Measurements from ENCODE around the gene TRIM47. TPM values are rescaled to one million over a fixed set of nuclear protein-coding genes. Genes with fewer than 3 reads are reported as not detected.

The TRIM47 gene
- polyA plus RNA-seq, 6 donors from 2014 or later, result 0.97 to 2.2 (median 1.7) TPM; not detected in 1

DNA sequence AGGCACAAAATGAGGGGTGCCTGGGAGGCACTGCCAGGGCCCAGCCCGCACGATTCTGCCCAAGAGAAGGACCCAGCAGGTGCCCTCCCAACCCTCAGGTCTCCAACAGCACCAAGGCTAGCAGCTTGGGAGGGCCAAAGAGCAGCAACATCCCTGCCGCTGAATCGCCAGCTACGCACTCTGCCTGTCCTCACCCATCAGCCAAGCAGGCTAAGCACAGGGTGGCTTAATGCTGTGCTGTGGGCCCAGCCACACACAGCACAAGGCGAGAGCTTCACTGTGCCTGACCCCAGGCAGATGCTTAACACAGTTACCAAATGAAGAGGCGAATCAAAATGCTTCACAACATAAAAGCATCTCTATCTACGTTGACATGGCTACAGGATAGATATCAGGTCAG lies 36.9 kb upstream of the TRIM47 start:
- no peak for ATAC-seq (ENCODE audit: low read depth in 2 of 2)
- no peaks in the 10 kb centered on the region for H3K4me1 Mint-ChIP-seq
- H3K27me3 Mint-ChIP-seq, result no peaks in the 10 kb centered on the region
- H3K27ac Mint-ChIP-seq, result no peak overlapping the region
- DNase-seq, result no peak
- no peak overlapping the region for H3K4me3 Mint-ChIP-seq
- no peaks in the 10 kb centered on the region for H3K9me3 Mint-ChIP-seq
- H3K36me3 Mint-ChIP-seq, result no peaks in the 10 kb centered on the region

GRCh38 chr17:75914643-75915267 lies 36.4 kb upstream of the TRIM47 start:
- no peak overlapping the region for H3K27ac Mint-ChIP-seq
- H3K4me1 Mint-ChIP-seq, result no peaks in the 10 kb centered on the region
- no peaks in the 10 kb centered on the region for H3K36me3 Mint-ChIP-seq

DNA sequence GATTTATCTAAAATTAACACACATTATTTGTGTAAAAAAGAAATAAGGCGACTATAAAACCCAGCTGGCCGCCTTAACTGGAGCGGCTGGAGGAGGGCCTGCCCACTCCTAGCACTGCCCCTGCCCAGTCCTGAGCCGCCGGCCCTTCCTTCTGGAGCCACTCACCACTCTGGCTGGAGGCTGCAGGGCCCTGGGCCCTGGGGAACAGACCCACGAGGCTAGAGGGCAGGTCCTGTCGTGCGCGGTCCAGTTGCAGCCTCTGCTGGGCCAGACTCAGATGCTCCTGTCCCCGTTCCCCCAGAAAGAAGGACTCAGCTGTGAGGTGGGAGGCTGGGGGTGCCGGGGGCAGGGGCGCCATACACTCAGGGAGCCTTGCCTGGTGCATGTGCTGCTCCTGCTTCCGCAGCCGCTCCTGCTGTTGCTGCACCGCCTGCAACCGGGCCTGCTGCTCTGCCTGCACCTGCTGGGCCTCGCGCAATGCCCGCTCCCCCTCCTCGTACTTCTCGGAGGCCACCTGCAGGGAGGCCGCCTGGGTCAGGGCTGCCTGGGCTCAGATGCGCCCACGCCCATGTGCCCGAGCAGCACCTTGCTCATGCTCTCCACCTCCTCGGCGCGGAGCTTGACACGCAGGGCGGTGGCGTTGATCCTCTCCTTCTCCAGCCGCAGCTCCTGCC lies 35.3 kb upstream of the TRIM47 start:
- H3K36me3 Mint-ChIP-seq, result no peaks in the 10 kb centered on the region
- H3K27me3 Mint-ChIP-seq, result no peaks in the 10 kb centered on the region
- H3K4me3 Mint-ChIP-seq, result no peak overlapping the region
- no peaks in the 10 kb centered on the region for H3K4me1 Mint-ChIP-seq
- ATAC-seq (ENCODE audit: low read depth in 2 of 2) (no peak), DNase-seq (no peak)
- no peaks in the 10 kb centered on the region for H3K9me3 Mint-ChIP-seq
- H3K27ac Mint-ChIP-seq, result no peak overlapping the region

More at GRCh38 chr17:75914643-75915267, 36.4 kb upstream of the TRIM47 start:
- ATAC-seq (ENCODE audit: low read depth in 2 of 2) (no peak), DNase-seq (no peak)
- H3K4me3 Mint-ChIP-seq, result no peak overlapping the region
- no peaks in the 10 kb centered on the region for H3K9me3 Mint-ChIP-seq
- no peaks in the 10 kb centered on the region for H3K27me3 Mint-ChIP-seq

GRCh38 chr17:75910699-75911098 lies 32.3 kb upstream of the TRIM47 start:
- Mint-ChIP-seq H3K4me3 (no peak overlapping the region), H3K27ac (no peak overlapping the region), H3K4me1 (peaks cover 0 to 5% (median 0%) of the 10 kb centered on the region in 3 donors), H3K36me3 (no peaks in the 10 kb centered on the region), H3K9me3 (no peaks in the 10 kb centered on the region), H3K27me3 (no peaks in the 10 kb centered on the region)
- no peak for ATAC-seq (ENCODE audit: low read depth in 2 of 2)
- no peak for DNase-seq

- Mint-ChIP-seq H3K9me3 (no peaks in the 10 kb centered on the region), H3K36me3 (no peaks in the 10 kb centered on the region), H3K4me3 (no peak overlapping the region), H3K4me1 (peaks cover under 1 to 9% (median 4%) of the 10 kb centered on the region in 3 donors), H3K27me3 (no peaks in the 10 kb centered on the region), H3K27ac (peak overlapping the region in 1 of 6 donors; percentile 76)
- DNase-seq (no peak), ATAC-seq (ENCODE audit: low read depth in 2 of 2) (no peak)
Measured at GRCh38 chr17:75909812-75910274, 31.5 kb upstream of the TRIM47 start.

DNA sequence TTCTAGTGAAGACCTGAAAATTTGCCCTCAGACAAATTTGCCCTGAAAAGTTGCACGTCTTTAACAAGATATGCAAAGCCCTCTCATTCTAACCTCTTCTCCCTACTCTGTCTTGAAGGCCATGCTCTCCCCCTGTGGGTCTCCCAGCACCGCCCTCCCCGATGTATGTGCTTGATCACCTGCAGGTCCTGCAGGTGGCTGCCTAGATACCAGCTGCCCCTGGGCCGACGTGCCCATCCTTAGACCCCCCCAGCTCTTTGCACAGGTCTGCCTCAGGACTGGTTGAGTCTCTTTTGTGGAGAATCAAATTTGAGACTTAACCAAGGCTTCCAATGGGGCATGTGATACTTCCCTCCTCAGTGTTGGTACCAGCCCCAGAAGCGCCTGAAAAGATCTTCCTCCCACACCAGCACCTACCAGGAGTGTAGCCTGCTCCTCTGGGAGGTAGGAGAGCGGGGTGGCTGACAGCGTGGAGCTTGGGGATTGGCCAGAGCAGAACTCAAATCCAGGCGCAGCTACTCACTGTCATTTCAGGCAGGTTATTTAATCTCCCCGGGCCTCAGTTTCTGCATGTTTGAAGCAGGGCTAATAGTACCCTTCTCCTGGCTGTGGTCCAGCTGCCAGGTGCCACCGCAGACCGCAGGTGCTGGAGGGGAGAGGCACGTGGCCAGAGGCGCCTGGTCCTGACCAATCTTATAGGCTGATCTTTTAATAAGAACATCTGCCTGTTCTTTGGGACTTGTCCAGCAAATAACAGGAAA lies 30.9 kb upstream of the TRIM47 start:
- no peaks in the 10 kb centered on the region for H3K36me3 Mint-ChIP-seq
- no peaks in the 10 kb centered on the region for H3K27me3 Mint-ChIP-seq
- ATAC-seq (ENCODE audit: low read depth in 2 of 2) (no peak), DNase-seq (no peak)
- peak overlapping the region in 2 of 8 donors; percentile 33 to 75 for H3K4me3 Mint-ChIP-seq
- H3K27ac Mint-ChIP-seq, result no peak overlapping the region
- H3K4me1 Mint-ChIP-seq, result peaks cover 4 to 10% (median 4%) of the 10 kb centered on the region in 3 donors
- H3K9me3 Mint-ChIP-seq, result no peaks in the 10 kb centered on the region

DNA sequence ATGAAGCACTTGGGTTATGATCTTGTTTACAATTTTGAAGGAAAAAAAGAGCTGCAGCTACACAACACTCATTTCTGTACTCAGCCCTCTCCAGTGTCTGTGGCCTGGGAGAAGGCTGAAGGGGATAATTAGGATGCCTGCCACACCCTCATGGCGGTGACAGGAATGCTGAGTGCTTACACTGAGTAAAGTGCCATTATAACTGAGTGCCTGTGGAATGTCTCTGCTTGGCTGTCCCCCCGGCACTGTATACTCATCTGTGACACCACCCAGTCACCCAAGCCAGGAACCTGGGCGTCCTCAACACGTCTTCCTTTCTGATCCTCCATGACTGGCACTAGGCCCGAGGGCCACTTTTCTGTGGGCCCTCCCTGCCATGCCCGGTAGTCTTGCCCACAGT lies 29.8 kb upstream of the TRIM47 start:
- peaks cover 7 to 15% (median 11%) of the 10 kb centered on the region in 3 donors for H3K4me1 Mint-ChIP-seq
- H3K27ac Mint-ChIP-seq, result no peak overlapping the region
- no peak for DNase-seq
- H3K27me3 Mint-ChIP-seq, result no peaks in the 10 kb centered on the region
- no peaks in the 10 kb centered on the region for H3K36me3 Mint-ChIP-seq
- no peak overlapping the region for H3K4me3 Mint-ChIP-seq
- ATAC-seq (ENCODE audit: low read depth in 2 of 2), result no peak
- H3K9me3 Mint-ChIP-seq, result no peaks in the 10 kb centered on the region

GRCh38 chr17:75906143-75906884 lies 27.9 kb upstream of the TRIM47 start:
- H3K4me3 Mint-ChIP-seq, result peak overlapping the region; percentile 15 to 73 (median 54)
- no peaks in the 10 kb centered on the region for H3K36me3 Mint-ChIP-seq
- no peak for DNase-seq
- no peak for ATAC-seq (ENCODE audit: low read depth in 2 of 2)
- H3K9me3 Mint-ChIP-seq, result no peaks in the 10 kb centered on the region
- peak overlapping the region in 2 of 6 donors; percentile 65 to 86 for H3K27ac Mint-ChIP-seq
- H3K4me1 Mint-ChIP-seq, result peaks cover 7 to 15% (median 11%) of the 10 kb centered on the region in 3 donors
- H3K27me3 Mint-ChIP-seq, result no peaks in the 10 kb centered on the region

DNA sequence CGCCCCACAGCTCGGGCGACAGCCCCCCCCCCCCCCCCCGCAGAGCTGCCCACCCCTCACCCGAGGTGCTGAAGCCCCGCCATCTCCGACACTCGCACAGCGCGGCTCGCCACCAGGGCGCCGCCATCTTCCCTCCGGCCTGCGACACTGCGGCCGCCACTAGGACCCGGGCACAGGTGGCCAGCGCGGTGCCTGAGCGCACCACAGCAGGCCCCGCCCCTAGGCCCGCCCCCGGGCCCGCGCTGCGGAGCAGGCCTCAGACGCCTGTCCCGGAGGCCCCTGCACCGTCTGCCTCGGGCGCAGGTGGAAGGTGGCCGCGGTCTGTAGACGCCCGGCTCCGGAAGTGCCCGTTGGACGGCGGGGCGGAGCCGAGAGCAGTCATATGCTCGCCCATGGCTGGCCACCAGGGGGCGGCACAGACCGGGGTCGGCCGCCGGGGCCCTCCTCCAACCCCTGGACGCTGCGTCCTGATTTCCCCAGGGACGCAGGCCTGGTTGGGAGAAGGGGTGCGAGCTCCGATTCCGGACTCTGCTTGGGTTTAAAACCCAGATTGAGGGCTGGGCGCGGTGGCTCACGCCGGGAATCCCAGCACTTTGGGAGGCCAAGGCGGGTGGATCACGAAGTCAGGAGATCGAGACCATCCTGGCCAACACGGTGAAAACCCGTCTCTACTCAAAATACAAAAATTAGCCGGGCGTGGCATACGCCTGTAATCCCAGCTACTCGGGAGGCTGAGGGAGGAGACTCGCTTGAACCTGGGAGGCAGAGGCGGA lies 26.6 kb upstream of the TRIM47 start, which contains the start of gene MRPL38:
Gene MRPL38, minus strand, starts transcription at position 136 of the 773 bp plus-strand sequence. Its CDS starts 9 bp downstream, at position 127.
- H3K27ac Mint-ChIP-seq, result peak within 1 kb of the TSS; percentile 75 to 97 (median 94)
- H3K4me3 Mint-ChIP-seq, result peak within 1 kb of the TSS; percentile 90 to 95 (median 92)
- H3K4me1 Mint-ChIP-seq, result peaks cover 7 to 15% (median 13%) of the 10 kb centered on the region in 3 donors
- H3K36me3 Mint-ChIP-seq, result no peaks in the 10 kb centered on the region
- peak; percentile 97 for DNase-seq
- no peaks in the 10 kb centered on the region for H3K27me3 Mint-ChIP-seq
- no peaks in the 10 kb centered on the region for H3K9me3 Mint-ChIP-seq
- peak; percentile 96 to 98 for ATAC-seq (ENCODE audit: low read depth in 2 of 2)

DNA sequence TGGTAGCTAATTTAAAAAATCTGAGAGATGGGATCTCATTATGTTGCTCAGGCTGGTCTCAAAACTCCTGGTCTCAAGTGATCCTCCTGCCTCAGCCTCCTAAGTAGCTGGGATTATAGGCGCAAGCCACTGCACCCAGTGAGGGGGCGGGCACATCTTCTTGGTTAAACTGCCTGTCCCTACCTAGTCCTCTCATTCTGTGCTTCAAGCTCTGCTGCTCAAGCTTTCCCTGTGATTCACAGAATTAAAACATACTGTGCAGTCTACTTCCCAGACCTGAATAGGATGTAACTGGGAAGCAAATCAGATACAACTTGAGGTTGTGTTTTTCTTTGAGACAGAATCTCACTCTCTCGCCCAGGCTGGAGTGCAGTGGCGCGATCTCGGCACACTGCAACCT lies 24.0 kb upstream of the TRIM47 start:
- peaks cover 0 to 7% of the 10 kb centered on the region in 2 donors for H3K36me3 Mint-ChIP-seq
- DNase-seq, result no peak
- no peaks in the 10 kb centered on the region for H3K9me3 Mint-ChIP-seq
- no peak for ATAC-seq (ENCODE audit: low read depth in 2 of 2)
- H3K4me1 Mint-ChIP-seq, result peaks cover 7 to 17% (median 15%) of the 10 kb centered on the region in 3 donors
- no peak overlapping the region for H3K27ac Mint-ChIP-seq
- H3K27me3 Mint-ChIP-seq, result no peaks in the 10 kb centered on the region
- peak overlapping the region in 2 of 8 donors; percentile 25 to 56 for H3K4me3 Mint-ChIP-seq

DNA sequence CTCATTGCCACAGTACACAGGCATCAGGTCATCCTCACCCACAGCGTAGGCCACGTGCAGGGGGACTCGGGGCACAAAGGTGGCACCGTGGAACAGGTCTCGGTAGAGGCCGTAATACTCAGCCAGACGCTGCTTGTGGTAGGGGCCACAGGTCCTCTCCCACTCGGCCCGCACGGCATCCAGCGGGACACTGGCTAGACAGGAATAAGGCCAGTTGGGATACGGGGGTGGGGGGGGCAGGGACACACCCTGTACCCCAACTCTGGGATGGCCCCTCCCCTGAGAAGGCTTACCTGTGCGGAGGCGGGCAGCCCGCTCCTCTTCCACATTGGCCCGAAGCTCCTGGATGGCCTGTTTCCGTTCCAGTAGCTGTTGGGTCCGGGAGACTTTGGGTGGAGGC lies 23.3 kb upstream of the TRIM47 start:
- H3K4me3 Mint-ChIP-seq, result peak overlapping the region in 3 of 8 donors; percentile 25 to 56 (median 53)
- DNase-seq, result no peak
- no peak for ATAC-seq (ENCODE audit: low read depth in 2 of 2)
- peak overlapping the region in 1 of 6 donors; percentile 39 for H3K27ac Mint-ChIP-seq
- no peaks in the 10 kb centered on the region for H3K9me3 Mint-ChIP-seq
- peaks cover 0 to 7% of the 10 kb centered on the region in 2 donors for H3K36me3 Mint-ChIP-seq
- peaks cover 7 to 19% (median 15%) of the 10 kb centered on the region in 3 donors for H3K4me1 Mint-ChIP-seq
- H3K27me3 Mint-ChIP-seq, result no peaks in the 10 kb centered on the region

DNA sequence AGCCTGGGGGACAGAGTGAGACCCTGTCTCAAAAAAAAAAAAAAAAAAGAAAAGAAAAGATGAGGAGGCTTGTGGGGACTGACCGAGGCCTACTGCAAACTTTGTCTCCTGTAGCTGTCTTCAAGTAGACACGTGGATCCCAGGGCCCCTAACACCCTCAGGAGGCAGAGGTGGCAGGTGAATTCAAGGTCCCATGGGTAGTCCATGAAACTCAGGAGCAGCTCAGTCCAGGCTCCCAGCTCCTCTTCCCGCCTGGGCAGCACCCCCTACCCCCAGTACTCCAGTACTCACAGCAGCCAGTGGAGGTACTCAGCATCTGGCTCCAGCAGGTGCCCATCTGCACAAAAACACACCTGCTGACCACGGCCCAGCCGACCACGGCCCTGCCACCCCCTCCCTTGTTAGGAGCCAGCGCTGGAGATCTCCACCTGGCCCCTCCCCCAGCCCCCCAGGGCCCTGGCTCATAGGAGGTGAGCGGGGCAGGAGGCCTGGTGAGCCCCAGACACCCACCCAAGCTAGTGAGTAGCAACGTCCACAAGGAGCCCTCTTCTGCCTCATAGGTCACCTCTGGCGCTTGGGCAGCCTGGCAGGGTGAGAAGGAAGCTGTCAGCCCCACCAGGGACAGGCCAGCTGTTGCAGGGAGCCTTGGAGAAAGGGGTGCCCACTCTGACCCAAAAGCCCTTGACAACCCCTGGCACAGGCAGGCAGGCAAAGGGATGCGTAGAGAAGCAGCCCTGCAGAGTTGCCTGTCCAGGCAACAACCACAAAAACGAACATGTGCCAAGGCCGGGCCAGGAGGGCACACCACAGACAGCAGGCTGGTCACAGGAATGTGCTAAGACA lies 22.5 kb upstream of the TRIM47 start:
- no peak for ATAC-seq (ENCODE audit: low read depth in 2 of 2)
- Mint-ChIP-seq H3K27ac (no peak overlapping the region), H3K27me3 (no peaks in the 10 kb centered on the region), H3K4me1 (peaks cover 7 to 20% (median 12%) of the 10 kb centered on the region in 3 donors), H3K36me3 (peaks cover 0 to 7% of the 10 kb centered on the region in 2 donors), H3K9me3 (no peaks in the 10 kb centered on the region), H3K4me3 (peak overlapping the region in 1 of 8 donors; percentile 59)
- DNase-seq, result no peak
